ENCODE data around the gene EXOC6.
A peak's percentile ranks its signal among the peaks of the same experiment; 100 is the strongest.

The EXOC6 gene

DNA sequence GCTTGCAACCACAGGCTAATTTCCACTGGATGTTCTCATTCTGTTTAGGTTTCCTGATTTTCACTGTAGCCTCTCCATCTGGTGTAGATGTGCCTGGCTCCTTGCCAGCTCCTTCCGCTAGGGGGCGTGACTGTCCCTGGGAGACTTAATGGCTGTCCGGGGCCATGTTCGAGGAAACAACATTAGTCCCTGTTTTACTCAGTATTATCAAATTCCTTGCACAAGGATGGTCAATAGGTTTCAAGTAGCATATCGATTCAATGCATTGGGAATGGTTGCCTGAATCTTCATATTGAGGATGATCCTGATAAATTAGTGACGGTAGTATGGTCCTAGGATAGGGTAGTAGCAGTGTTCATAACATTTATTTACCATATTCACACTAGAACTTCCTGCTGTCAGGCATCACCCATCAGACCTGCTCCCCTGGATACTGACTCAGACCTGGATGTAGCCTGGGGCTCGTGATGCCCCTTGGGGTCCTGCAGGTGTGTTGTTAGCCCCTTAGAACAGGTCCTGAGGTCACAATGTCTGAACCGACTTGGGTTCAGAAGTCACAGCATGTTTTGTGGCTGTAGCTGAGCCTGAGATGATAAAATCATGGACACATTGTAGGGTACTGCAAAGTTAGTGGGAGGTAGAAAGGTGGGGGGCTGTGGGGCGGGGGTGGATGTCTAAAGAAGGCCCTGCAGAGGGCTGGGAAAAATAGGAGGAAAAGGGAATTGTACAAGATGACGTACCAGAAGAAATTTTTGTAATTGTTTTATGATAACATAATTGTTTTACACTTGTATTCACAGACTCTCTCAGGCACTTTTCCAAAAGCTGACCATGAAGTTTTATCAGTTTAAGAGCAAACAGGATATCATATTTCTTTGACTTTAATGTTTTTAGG is 8.9 kb upstream of the EXOC6 start:
- Histone ChIP-seq H3K4me3 (ENCODE audit: low read depth, low read length) (no peak overlapping the region), H3K36me3 (ENCODE audit: control insufficient read depth in 2 of 2, insufficient read depth in 1 of 2, low read length in 2 of 2) (no peaks in the 10 kb centered on the region), H3K27ac (ENCODE audit: extremely low read depth, low read depth, low read length) (peak overlapping the region; percentile 55), H3K4me1 (ENCODE audit: control insufficient read depth, insufficient read depth, low read length) (peaks cover 3% of the 10 kb centered on the region; the same call in 1 of the 2 replicates), H3K9me3 (ENCODE audit: control insufficient read depth, insufficient read depth, low read depth, low read length) (no peaks in the 10 kb centered on the region)
- POLR2A ChIA-PET = interaction anchor here (1.3 kb wide), 1 partner anchor 9 kb away, joined by 13 read pairs; the partner anchor contains the start of gene EXOC6
- CTCF ChIA-PET = interaction anchor here (0.6 to 2.4 kb wide), 21 partner anchors 9 to 1003 kb away, joined by 3 to 10 read pairs (median 3); partner anchors contain the start of genes EXOC6 and HHEX
- TF ChIP-seq ZNF132 (tag by site-specific recombination; IDR thresholded peaks at IDR 0.05; ENCODE audit: borderline replicate concordance) (no peak), ZBTB17 (tag by site-specific recombination; IDR thresholded peaks at IDR 0.05) (peak; percentile 84), ZNF558 (tag by site-specific recombination; IDR thresholded peaks at IDR 0.05) (0 out of 2 replicates have a peak, but pooled peaks have one; percentile 32), ZNF366 (tag by site-specific recombination; conservative IDR thresholded peaks at IDR 0.05) (0 out of 2 replicates have a peak, but pooled peaks have one; percentile 40), ZNF629 (tag by site-specific recombination; IDR thresholded peaks at IDR 0.05) (peak; percentile 23; the same call in 1 of the 2 replicates), ZSCAN23 (tag by site-specific recombination; IDR thresholded peaks at IDR 0.05) (0 out of 2 replicates have a peak, but pooled peaks have one; percentile 28), ZNF416 (tag by site-specific recombination; IDR thresholded peaks at IDR 0.05) (no peak), ZNF146 (tag by site-specific recombination; IDR thresholded peaks at IDR 0.05) (no peak), YY2 (tag by site-specific recombination; IDR thresholded peaks at IDR 0.05) (peak; percentile 42; the same call in 1 of the 2 replicates), ZNF654 (tag by site-specific recombination; IDR thresholded peaks at IDR 0.05; ENCODE audit: low read depth) (peak; percentile 39), MZF1 (tag by site-specific recombination; IDR thresholded peaks at IDR 0.05; ENCODE audit: borderline replicate concordance) (0 out of 2 replicates have a peak, but pooled peaks have one; percentile 33)
- TF ChIP-seq, protein P1, sequence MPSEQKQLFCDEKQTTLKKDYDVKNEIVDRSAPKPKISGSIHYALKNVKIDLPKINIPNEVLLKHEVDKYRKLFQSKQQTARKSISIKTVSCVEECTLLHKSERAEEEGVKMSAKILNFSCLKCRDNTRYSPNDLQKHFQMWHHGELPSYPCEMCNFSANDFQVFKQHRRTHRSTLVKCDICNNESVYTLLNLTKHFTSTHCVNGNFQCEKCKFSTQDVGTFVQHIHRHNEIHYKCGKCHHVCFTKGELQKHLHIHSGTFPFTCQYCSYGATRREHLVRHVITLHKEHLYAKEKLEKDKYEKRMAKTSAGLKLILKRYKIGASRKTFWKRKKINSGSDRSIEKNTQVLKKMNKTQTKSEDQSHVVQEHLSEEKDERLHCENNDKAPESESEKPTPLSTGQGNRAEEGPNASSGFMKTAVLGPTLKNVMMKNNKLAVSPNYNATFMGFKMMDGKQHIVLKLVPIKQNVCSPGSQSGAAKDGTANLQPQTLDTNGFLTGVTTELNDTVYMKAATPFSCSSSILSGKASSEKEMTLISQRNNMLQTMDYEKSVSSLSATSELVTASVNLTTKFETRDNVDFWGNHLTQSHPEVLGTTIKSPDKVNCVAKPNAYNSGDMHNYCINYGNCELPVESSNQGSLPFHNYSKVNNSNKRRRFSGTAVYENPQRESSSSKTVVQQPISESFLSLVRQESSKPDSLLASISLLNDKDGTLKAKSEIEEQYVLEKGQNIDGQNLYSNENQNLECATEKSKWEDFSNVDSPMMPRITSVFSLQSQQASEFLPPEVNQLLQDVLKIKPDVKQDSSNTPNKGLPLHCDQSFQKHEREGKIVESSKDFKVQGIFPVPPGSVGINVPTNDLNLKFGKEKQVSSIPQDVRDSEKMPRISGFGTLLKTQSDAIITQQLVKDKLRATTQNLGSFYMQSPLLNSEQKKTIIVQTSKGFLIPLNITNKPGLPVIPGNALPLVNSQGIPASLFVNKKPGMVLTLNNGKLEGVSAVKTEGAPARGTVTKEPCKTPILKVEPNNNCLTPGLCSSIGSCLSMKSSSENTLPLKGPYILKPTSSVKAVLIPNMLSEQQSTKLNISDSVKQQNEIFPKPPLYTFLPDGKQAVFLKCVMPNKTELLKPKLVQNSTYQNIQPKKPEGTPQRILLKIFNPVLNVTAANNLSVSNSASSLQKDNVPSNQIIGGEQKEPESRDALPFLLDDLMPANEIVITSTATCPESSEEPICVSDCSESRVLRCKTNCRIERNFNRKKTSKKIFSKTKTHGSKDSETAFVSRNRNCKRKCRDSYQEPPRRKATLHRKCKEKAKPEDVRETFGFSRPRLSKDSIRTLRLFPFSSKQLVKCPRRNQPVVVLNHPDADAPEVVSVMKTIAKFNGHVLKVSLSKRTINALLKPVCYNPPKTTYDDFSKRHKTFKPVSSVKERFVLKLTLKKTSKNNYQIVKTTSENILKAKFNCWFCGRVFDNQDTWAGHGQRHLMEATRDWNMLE (tag by site-specific recombination; conservative IDR thresholded peaks at IDR 0.05; ENCODE audit: low read depth) = 0 out of 2 replicates have a peak, but pooled peaks have one; percentile 41
- TF ChIP-seq, protein P2, sequence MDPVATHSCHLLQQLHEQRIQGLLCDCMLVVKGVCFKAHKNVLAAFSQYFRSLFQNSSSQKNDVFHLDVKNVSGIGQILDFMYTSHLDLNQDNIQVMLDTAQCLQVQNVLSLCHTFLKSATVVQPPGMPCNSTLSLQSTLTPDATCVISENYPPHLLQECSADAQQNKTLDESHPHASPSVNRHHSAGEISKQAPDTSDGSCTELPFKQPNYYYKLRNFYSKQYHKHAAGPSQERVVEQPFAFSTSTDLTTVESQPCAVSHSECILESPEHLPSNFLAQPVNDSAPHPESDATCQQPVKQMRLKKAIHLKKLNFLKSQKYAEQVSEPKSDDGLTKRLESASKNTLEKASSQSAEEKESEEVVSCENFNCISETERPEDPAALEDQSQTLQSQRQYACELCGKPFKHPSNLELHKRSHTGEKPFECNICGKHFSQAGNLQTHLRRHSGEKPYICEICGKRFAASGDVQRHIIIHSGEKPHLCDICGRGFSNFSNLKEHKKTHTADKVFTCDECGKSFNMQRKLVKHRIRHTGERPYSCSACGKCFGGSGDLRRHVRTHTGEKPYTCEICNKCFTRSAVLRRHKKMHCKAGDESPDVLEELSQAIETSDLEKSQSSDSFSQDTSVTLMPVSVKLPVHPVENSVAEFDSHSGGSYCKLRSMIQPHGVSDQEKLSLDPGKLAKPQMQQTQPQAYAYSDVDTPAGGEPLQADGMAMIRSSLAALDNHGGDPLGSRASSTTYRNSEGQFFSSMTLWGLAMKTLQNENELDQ (tag by site-specific recombination; IDR thresholded peaks at IDR 0.05; ENCODE audit: low read depth) = no peak
- TF ChIP-seq, protein P3, sequence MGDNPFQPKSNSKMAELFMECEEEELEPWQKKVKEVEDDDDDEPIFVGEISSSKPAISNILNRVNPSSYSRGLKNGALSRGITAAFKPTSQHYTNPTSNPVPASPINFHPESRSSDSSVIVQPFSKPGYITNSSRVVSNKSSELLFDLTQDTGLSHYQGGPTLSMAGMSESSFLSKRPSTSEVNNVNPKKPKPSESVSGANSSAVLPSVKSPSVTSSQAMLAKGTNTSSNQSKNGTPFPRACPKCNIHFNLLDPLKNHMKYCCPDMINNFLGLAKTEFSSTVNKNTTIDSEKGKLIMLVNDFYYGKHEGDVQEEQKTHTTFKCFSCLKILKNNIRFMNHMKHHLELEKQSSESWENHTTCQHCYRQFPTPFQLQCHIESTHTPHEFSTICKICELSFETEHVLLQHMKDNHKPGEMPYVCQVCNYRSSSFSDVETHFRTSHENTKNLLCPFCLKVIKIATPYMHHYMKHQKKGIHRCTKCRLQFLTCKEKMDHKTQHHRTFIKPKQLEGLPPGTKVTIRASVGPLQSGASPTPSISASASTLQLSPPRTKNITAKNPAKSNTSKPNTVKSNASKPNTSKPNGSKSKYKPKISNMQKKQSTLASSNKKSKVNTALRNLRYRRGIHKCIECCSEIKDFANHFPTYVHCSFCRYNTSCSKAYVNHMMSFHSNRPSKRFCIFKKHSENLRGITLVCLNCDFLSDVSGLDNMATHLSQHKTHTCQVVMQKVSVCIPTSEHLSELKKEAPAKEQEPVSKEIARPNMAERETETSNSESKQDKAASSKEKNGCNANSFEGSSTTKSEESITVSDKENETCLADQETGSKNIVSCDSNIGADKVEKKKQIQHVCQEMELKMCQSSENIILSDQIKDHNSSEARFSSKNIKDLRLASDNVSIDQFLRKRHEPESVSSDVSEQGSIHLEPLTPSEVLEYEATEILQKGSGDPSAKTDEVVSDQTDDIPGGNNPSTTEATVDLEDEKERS (tag by site-specific recombination; IDR thresholded peaks at IDR 0.05) = 0 out of 2 replicates have a peak, but pooled peaks have one; percentile 20
- TF ChIP-seq, protein P4, sequence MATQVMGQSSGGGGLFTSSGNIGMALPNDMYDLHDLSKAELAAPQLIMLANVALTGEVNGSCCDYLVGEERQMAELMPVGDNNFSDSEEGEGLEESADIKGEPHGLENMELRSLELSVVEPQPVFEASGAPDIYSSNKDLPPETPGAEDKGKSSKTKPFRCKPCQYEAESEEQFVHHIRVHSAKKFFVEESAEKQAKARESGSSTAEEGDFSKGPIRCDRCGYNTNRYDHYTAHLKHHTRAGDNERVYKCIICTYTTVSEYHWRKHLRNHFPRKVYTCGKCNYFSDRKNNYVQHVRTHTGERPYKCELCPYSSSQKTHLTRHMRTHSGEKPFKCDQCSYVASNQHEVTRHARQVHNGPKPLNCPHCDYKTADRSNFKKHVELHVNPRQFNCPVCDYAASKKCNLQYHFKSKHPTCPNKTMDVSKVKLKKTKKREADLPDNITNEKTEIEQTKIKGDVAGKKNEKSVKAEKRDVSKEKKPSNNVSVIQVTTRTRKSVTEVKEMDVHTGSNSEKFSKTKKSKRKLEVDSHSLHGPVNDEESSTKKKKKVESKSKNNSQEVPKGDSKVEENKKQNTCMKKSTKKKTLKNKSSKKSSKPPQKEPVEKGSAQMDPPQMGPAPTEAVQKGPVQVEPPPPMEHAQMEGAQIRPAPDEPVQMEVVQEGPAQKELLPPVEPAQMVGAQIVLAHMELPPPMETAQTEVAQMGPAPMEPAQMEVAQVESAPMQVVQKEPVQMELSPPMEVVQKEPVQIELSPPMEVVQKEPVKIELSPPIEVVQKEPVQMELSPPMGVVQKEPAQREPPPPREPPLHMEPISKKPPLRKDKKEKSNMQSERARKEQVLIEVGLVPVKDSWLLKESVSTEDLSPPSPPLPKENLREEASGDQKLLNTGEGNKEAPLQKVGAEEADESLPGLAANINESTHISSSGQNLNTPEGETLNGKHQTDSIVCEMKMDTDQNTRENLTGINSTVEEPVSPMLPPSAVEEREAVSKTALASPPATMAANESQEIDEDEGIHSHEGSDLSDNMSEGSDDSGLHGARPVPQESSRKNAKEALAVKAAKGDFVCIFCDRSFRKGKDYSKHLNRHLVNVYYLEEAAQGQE (tag by site-specific recombination; IDR thresholded peaks at IDR 0.05) = no peak
- TF ChIP-seq, protein P5, sequence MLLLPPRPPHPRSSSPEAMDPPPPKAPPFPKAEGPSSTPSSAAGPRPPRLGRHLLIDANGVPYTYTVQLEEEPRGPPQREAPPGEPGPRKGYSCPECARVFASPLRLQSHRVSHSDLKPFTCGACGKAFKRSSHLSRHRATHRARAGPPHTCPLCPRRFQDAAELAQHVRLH (tag by site-specific recombination; IDR thresholded peaks at IDR 0.05) = peak; percentile 64
- TF ChIP-seq, protein P6, sequence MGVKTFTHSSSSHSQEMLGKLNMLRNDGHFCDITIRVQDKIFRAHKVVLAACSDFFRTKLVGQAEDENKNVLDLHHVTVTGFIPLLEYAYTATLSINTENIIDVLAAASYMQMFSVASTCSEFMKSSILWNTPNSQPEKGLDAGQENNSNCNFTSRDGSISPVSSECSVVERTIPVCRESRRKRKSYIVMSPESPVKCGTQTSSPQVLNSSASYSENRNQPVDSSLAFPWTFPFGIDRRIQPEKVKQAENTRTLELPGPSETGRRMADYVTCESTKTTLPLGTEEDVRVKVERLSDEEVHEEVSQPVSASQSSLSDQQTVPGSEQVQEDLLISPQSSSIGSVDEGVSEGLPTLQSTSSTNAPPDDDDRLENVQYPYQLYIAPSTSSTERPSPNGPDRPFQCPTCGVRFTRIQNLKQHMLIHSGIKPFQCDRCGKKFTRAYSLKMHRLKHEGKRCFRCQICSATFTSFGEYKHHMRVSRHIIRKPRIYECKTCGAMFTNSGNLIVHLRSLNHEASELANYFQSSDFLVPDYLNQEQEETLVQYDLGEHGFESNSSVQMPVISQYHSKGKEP (tag by site-specific recombination; IDR thresholded peaks at IDR 0.05) = peak; percentile 73; the same call in 1 of the 2 replicates

All from HEK293 (cell line).